Measurements from ENCODE around the gene CRYGS.

The CRYGS gene

DNA sequence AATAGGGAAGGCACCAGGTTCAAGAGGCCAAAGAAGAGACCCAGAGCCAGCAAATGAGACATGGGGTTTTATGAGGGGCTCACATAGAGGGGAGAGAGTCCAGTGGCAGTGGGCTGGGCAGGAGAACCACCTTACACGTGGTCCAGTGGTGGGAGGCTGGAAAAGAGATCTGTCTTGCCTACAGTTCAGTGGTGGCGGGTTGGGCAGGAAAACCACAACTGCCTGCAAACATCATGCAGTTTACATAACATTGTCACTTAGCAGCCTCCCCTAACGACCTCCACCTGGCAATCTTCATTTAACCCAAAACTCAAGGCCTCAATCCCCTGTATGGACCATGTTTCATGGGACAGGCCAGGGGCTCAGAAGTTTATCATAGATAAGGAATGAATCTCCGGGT lies 29.1 kb downstream of the CRYGS start:
- H3K27ac ChIP-seq: no peak overlapping the region
- TF ChIP-seq, protein P1, sequence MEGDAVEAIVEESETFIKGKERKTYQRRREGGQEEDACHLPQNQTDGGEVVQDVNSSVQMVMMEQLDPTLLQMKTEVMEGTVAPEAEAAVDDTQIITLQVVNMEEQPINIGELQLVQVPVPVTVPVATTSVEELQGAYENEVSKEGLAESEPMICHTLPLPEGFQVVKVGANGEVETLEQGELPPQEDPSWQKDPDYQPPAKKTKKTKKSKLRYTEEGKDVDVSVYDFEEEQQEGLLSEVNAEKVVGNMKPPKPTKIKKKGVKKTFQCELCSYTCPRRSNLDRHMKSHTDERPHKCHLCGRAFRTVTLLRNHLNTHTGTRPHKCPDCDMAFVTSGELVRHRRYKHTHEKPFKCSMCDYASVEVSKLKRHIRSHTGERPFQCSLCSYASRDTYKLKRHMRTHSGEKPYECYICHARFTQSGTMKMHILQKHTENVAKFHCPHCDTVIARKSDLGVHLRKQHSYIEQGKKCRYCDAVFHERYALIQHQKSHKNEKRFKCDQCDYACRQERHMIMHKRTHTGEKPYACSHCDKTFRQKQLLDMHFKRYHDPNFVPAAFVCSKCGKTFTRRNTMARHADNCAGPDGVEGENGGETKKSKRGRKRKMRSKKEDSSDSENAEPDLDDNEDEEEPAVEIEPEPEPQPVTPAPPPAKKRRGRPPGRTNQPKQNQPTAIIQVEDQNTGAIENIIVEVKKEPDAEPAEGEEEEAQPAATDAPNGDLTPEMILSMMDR (conservative IDR thresholded peaks at IDR 0.05): no peak

DNA sequence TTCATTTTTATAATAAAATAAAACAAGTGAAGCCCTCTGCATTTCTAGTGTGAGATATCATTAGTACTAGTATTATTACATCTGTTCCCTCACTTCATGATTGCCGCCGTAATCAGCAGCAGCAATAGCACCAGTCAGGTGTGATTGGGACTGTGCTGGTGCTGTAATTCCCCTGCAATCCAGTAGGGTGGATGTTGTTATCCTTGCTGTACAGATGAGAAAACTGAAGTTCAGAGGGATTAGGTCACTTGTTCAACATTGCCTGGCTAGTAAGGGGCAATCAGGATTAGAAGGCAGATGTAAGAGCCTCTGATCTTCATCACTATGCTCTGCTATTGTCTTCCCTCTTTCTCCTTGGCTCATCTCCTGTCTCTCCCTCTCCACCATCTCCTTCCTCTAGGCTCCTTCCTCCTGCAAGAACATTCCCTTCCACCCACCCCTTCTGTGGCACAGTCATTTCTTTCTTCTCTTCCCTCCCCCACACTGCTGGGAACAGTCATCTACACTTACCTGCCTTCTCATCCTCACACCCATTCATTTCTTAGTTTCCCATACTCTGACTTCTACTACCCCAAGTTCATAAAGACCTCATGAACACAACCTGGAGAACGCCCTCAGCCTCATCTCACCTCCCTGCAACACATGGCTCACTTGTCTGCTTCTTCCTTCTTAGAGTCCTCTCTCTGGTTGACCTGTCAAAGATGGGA lies 29.7 kb downstream of the CRYGS start:
- TF ChIP-seq, protein P1 (conservative IDR thresholded peaks at IDR 0.05): no peak; the same call in 1 of the 2 replicates
- no peak overlapping the region for H3K27ac ChIP-seq

DNA sequence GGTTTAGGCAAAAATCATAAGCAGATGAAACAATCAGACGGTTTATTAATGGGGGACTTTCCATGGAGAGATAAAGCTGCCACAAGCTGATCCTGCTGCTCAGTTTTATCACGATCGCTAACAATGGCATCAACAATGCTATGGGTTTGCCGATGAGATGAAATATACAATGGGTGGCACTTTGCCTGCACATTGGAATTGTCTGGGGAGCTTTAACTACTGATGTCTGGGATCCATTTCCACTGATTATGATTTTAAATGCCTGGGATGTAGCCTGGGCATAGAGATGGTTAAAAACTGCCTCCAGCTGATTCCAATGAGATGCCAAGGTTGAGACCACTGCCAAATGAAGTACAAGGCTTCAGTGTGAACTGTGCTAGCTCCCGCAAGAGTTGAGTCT lies 30.8 kb downstream of the CRYGS start:
- TF ChIP-seq, protein P1 (conservative IDR thresholded peaks at IDR 0.05): no peak
- no peak overlapping the region for H3K27ac ChIP-seq

DNA sequence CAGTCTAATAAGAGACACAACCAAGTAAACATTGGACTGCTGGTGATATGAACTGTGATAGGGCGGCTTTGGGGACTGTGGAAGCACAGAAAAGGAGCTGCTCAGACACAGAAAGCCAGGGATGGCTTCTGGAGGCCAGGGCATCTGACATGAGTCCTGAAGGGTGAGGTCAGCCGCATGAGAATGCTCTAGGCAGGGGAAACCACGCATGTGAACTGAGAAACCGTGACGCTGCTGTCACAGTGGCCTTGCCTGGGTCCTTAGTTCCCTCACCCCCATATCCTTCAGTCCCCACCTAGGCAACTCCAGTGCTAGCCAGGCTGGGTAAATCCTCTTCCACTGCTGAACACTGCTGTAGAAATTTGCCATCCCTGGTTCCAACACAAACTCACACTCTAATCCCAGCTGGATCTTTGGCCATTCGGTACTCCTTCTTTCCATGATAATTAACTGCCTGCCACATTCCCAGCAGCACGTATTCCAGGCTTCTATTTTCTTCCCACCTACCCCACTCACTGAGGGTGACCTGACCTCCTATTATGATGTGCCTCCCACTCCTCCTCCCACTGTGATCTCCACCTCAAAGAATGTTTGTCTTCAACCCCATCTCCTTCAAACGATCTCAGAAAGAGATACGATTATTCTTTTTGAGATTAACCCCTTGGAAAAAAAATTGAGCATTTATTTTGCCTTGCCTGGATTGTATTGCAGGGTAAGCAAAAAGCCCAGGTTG lies 31.4 kb downstream of the CRYGS start:
- TF ChIP-seq, protein P1 (conservative IDR thresholded peaks at IDR 0.05): no peak
- no peak overlapping the region for H3K27ac ChIP-seq

DNA sequence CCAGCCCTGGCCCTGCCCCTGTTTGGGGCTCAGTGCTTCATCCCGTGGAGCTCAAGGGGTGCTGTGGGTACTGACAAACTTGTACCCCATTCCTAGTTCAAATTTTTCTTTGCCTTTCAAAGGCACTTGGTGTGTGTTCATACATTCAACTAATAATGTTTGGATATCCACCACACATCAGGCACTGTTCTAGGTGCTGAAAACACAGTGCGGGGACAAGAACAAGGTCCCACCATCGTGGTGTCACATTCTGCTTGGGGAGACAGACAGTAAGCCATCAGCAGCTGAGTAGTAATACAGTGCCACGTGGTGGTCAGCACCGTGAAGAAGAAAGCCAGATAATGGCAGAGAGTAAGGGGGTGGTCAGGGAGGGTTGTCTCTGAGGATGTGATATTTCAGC lies 32.5 kb downstream of the CRYGS start:
- no peak overlapping the region for H3K27ac ChIP-seq
- TF ChIP-seq, protein P1 (conservative IDR thresholded peaks at IDR 0.05): no peak

DNA sequence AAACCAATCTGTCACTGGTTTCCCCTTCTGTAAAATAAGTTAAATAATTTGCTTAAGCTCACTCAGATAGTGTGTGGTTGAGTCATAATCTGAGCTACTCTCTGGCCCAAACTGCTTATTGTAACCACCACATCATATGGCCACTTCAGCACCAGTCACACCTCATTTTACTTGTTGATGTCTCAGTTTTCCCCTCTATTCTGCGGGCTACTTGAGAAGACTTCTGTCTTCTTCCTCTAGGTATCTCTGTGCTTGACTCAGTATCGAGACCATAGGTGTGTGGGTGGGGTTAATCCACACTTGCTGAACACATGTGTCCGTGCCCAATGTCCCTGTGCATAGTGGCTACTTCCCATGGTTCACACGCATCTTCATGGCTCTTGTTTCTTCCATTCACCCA lies 32.9 kb downstream of the CRYGS start:
- TF ChIP-seq, protein P1 (conservative IDR thresholded peaks at IDR 0.05): no peak

DNA sequence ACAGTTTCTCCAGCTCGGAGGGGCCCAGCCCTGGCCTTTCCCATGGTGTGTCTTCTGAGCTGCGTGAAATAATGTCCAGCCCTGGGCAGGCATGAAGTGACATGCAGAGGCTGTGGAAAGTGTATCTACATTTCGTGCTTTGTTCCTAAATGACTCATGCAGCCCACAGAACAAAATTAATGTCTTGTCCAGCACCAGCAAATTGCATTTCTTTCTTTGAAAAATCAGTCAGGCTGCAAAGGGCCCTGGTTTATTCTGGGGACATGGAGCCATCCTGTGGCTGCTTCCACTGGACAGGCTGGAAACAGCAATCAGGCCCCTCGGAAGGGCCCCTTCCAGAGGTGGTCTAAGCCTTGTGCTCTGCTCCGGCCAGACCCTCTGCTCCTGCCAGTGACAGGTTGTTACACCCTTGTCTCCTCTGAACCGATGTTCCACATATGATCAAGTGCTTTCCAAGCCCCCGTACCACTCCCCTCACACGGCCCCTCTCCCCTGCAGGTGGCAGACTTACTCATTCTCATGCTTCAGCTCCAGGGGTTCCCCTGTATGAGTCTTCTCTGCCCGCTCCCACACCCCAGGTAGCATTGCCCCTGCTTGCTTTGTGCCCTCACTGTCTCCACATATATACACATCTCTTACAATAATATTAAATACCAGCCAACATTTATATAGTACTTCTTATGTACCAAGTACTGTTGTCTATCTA lies 33.7 kb downstream of the CRYGS start:
- no peak overlapping the region for H3K27ac ChIP-seq
- TF ChIP-seq, protein P1 (conservative IDR thresholded peaks at IDR 0.05): no peak

More for the DNA sequence above, 32.9 kb downstream of the CRYGS start:
- H3K27ac ChIP-seq: no peak overlapping the region
